HUES64 (cell line): ENCODE results near the gene PLEK2.
"Not testable (repeated sequence)": the region's sequence is repeated elsewhere in the genome, so short reads cannot be mapped to it uniquely, and the experiment has no call there.

Experiments used
- H3K27ac ChIP-seq: 2 replicates; pipeline ENCODE4 v1.7.0; 2013; ENCODE audit warnings: low read depth, low read length, inconsistent platforms
- H3K27me3 ChIP-seq: 2 replicates; pipeline ENCODE4 v1.6.1; 2013; ENCODE audit warnings: mild to moderate bottlenecking, low read length; ENCODE audit not compliant: insufficient read depth
- H3K36me3 ChIP-seq: 2 replicates; pipeline ENCODE4 v1.6.1; 2013; ENCODE audit warnings: mild to moderate bottlenecking, low read length; ENCODE audit not compliant: insufficient read depth
- H3K4me1 ChIP-seq: 2 replicates; pipeline ENCODE4 v1.6.1; 2013; ENCODE audit warnings: mild to moderate bottlenecking, low read length, moderate library complexity; ENCODE audit not compliant: insufficient read depth
- H3K4me3 ChIP-seq: 2 replicates; pipeline ENCODE4 v1.5.1; 2013; ENCODE audit warnings: mild to moderate bottlenecking, low read length, moderate library complexity
- H3K9ac ChIP-seq: 2 replicates; pipeline ENCODE4 v1.6.1; 2013; ENCODE audit warnings: mild to moderate bottlenecking, low read depth, low read length
- H3K9me3 ChIP-seq: 2 replicates; pipeline ENCODE4 v1.6.1; 2013; ENCODE audit warnings: low read depth, low read length; ENCODE audit not compliant: insufficient read depth
- WGBS: fragments of 150-250, 120-280 bp; methylation state at CpG from one replicate; pipeline ENCODE4 v1.1.7; 2013; ENCODE audit warnings: missing lambda C conversion rate; 5-methylcytosine and 5-hydroxymethylcytosine counted together

The PLEK2 gene

DNA sequence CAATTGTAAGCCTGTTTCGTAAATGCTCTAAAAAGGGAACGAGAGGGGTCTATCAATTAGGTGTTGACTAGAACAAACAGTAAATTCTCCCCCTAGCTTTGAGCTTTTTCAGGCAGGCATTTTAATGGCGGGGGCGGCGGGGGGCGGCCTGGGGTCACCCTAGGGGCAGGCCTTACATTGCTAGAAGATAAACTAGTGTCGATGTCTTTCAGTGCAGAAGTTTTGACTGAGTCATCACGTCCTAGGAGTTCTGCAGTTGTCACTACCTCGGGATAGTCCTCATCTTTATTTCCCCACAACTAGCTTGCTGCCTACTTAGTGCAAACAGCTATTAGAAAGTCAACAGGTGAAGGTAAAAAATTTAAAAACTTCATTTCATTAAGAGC, 54.0 kb downstream of the PLEK2 start:
- H3K27ac ChIP-seq, result no peak overlapping the region
- no peaks in the 10 kb centered on the region for H3K27me3 ChIP-seq
- 44% methylated on average over 9 of the region's 9 CpGs for WGBS
- H3K9me3 ChIP-seq, result no peaks in the 10 kb centered on the region
- peaks cover 12% of the 10 kb centered on the region for H3K4me1 ChIP-seq
- H3K4me3 ChIP-seq, result peak overlapping the region; percentile 82
- H3K36me3 ChIP-seq, result peaks cover 11% of the 10 kb centered on the region
- peak overlapping the region; percentile 92 for H3K9ac ChIP-seq

DNA sequence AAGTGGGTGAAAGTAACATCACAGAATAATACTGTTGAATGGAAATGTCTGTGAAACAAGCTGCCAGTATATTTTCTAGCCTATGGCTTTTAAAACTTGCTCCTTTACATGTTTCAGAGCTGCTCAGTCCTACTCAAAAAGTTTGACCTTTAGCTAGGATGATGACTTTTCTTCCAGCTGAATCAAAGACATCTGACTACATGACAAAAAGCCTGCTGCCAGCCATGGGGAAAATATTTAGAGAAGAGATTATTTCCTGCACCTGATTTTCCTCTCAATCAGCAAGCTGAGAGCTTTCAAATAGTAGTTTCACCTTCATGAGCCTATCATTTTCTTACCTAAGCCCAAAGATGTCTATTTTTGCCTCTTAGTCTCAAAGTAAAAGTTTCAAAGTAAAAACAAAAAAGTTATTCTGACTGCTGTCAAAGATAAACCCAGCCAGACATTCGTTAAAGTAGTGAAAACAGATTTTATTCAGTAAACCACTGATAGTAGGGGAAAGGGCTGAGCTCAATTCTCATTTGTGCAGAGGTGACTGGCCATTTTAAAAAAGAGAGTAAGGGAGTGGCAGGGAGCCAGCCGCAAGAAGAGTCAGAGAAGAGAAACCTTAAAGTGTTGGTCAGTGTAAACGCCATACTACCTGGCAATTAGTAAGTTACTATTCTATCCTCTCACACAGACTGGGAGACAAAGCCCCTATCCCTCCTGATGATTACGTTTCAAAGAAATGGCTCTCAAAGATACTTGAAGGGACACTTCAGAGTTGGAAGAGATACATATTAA, 54.6 kb downstream of the PLEK2 start:
- Histone ChIP-seq H3K9ac (peak overlapping the region; percentile 35; the same call in 1 of the 2 replicates), H3K27me3 (no peaks in the 10 kb centered on the region), H3K36me3 (peaks cover 11% of the 10 kb centered on the region), H3K9me3 (no peaks in the 10 kb centered on the region), H3K4me1 (peaks cover 12% of the 10 kb centered on the region), H3K27ac (no peak overlapping the region), H3K4me3 (peak overlapping the region; percentile 25; the same call in 1 of the 2 replicates)
- WGBS, result 81% methylated on average over 3 of the region's 4 CpGs

DNA sequence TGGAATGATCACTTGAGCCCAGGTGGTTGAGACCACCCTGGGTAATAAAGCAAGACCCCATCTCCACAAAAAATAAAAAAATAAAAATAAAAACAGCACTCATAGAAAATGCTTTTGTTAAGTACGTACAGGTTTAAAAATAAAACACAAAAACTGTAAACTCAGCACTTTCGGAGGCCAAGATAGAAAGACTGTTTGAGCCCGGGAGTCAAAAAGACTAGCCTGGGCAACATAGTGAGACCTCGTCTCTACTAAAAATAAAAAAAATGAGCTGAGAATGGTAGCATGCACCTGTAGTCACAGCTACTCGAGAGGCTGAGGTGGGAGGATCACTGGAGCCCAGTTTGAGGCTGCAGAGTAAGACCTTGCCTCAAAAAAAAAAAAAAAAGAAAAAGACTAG, 59.9 kb downstream of the PLEK2 start:
- Histone ChIP-seq H3K36me3 (peaks cover 60% of the 10 kb centered on the region), H3K4me3 (no peak overlapping the region), H3K9ac (no peak overlapping the region), H3K4me1 (no peaks in the 10 kb centered on the region), H3K27me3 (no peaks in the 10 kb centered on the region), H3K9me3 (no peaks in the 10 kb centered on the region), H3K27ac (no peak overlapping the region)
- WGBS, result 95% methylated on average over 5 of the region's 5 CpGs

DNA sequence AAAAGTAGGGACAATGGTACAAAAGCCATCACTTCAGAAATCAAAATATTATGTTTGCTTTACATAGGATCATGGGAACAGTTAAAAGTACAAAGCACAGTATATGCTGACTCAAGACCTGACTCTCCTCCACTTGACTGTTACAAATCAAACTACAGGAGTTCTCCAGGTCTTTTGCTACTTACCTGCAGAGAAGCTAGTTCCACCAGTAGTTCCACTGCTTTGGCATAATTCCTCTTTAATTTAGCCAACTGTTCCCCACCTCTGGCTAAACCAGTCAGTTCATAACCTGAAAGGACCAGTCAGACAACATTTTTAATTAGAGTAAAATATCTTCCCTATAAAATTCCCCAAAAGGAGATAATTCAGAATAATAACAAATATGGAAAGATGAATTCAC, 66.4 kb downstream of the PLEK2 start:
- H3K27me3 ChIP-seq, result no peaks in the 10 kb centered on the region
- H3K4me3 ChIP-seq, result no peak overlapping the region
- H3K4me1 ChIP-seq, result no peaks in the 10 kb centered on the region
- H3K9me3 ChIP-seq, result no peaks in the 10 kb centered on the region
- H3K27ac ChIP-seq, result no peak overlapping the region
- no peak overlapping the region for H3K9ac ChIP-seq
- H3K36me3 ChIP-seq, result peaks cover 80% of the 10 kb centered on the region

- 96% methylated on average over 4 of the region's 4 CpGs for WGBS
- no peaks in the 10 kb centered on the region for H3K27me3 ChIP-seq
- H3K4me1 ChIP-seq, result no peaks in the 10 kb centered on the region
- H3K9me3 ChIP-seq, result peaks cover 3% of the 10 kb centered on the region; the same call in 1 of the 2 replicates
- H3K9ac ChIP-seq, result no peak overlapping the region
- H3K27ac ChIP-seq, result no peak overlapping the region
- no peak overlapping the region for H3K4me3 ChIP-seq
- H3K36me3 ChIP-seq, result peaks cover 77% of the 10 kb centered on the region
Measured at GRCh38 chr14:67343601-67344230, 68.2 kb downstream of the PLEK2 start.

GRCh38 chr14:67341231-67341630, 70.7 kb downstream of the PLEK2 start:
- WGBS, result 97% methylated on average over 26 of the region's 31 CpGs
- H3K27ac ChIP-seq, H3K4me1 ChIP-seq, H3K9ac ChIP-seq, H3K9me3 ChIP-seq, H3K4me3 ChIP-seq, H3K27me3 ChIP-seq: not testable (repeated sequence)
- peaks cover 79% of the 10 kb centered on the region for H3K36me3 ChIP-seq
